ENCODE measurements around the gene FLNB. TPM values are rescaled to one million over a fixed set of nuclear protein-coding genes. Genes with fewer than 3 reads are reported as not detected.

FLNB gene
- total RNA-seq, 1 donor from 2014 or later, result 103 TPM

GRCh38 chr3:57989646-57990045 lies 18.6 kb upstream of the FLNB start:
- DNase-seq (ENCODE audit: low spot score, unreplicated experiment), result no peak
- Mint-ChIP-seq H3K4me3 (ENCODE audit: low read depth) (no peak overlapping the region), H3K27me3 (no peaks in the 10 kb centered on the region), H3K27ac (no peak overlapping the region), H3K4me1 (ENCODE audit: low read depth) (peaks cover 9% of the 10 kb centered on the region), H3K9me3 (ENCODE audit: low read depth) (no peaks in the 10 kb centered on the region), H3K36me3 (ENCODE audit: insufficient read depth) (no peaks in the 10 kb centered on the region)
- no peak for TF ChIP-seq CTCF (IDR thresholded peaks at IDR 0.05; ENCODE audit: unreplicated experiment)

- DNase-seq (ENCODE audit: low spot score, unreplicated experiment), result no peak
- H3K27me3 Mint-ChIP-seq, result no peaks in the 10 kb centered on the region
- TF ChIP-seq CTCF (IDR thresholded peaks at IDR 0.05; ENCODE audit: unreplicated experiment), result no peak
- peak overlapping the region; percentile 63 for H3K27ac Mint-ChIP-seq
- H3K4me3 Mint-ChIP-seq (ENCODE audit: low read depth), result no peak overlapping the region
- H3K4me1 Mint-ChIP-seq (ENCODE audit: low read depth), result peaks cover 9% of the 10 kb centered on the region
- no peaks in the 10 kb centered on the region for H3K36me3 Mint-ChIP-seq (ENCODE audit: insufficient read depth)
- H3K9me3 Mint-ChIP-seq (ENCODE audit: low read depth), result no peaks in the 10 kb centered on the region
Measured at GRCh38 chr3:57992452-57993213, 15.6 kb upstream of the FLNB start.

- H3K36me3 Mint-ChIP-seq (ENCODE audit: insufficient read depth), result no peaks in the 10 kb centered on the region
- no peak for TF ChIP-seq CTCF (IDR thresholded peaks at IDR 0.05; ENCODE audit: unreplicated experiment)
- DNase-seq (ENCODE audit: low spot score, unreplicated experiment), result no peak
- no peaks in the 10 kb centered on the region for H3K27me3 Mint-ChIP-seq
- H3K9me3 Mint-ChIP-seq (ENCODE audit: low read depth), result no peaks in the 10 kb centered on the region
- H3K27ac Mint-ChIP-seq, result peak overlapping the region; percentile 83
- peaks cover 22% of the 10 kb centered on the region for H3K4me1 Mint-ChIP-seq (ENCODE audit: low read depth)
- H3K4me3 Mint-ChIP-seq (ENCODE audit: low read depth), result no peak overlapping the region
Measured at GRCh38 chr3:57998366-57999283, 9.6 kb upstream of the FLNB start.

GRCh38 chr3:57999417-58000115 lies 8.7 kb upstream of the FLNB start:
- Mint-ChIP-seq H3K4me3 (ENCODE audit: low read depth) (no peak overlapping the region), H3K4me1 (ENCODE audit: low read depth) (peaks cover 20% of the 10 kb centered on the region), H3K27ac (peak overlapping the region; percentile 73), H3K36me3 (ENCODE audit: insufficient read depth) (no peaks in the 10 kb centered on the region), H3K9me3 (ENCODE audit: low read depth) (no peaks in the 10 kb centered on the region), H3K27me3 (no peaks in the 10 kb centered on the region)
- DNase-seq (ENCODE audit: low spot score, unreplicated experiment), result no peak
- TF ChIP-seq CTCF (IDR thresholded peaks at IDR 0.05; ENCODE audit: unreplicated experiment), result no peak

All from progenitor cell of endocrine pancreas (in vitro differentiated cells).